ENCODE data around the gene DPF3.

DPF3 gene

DNA sequence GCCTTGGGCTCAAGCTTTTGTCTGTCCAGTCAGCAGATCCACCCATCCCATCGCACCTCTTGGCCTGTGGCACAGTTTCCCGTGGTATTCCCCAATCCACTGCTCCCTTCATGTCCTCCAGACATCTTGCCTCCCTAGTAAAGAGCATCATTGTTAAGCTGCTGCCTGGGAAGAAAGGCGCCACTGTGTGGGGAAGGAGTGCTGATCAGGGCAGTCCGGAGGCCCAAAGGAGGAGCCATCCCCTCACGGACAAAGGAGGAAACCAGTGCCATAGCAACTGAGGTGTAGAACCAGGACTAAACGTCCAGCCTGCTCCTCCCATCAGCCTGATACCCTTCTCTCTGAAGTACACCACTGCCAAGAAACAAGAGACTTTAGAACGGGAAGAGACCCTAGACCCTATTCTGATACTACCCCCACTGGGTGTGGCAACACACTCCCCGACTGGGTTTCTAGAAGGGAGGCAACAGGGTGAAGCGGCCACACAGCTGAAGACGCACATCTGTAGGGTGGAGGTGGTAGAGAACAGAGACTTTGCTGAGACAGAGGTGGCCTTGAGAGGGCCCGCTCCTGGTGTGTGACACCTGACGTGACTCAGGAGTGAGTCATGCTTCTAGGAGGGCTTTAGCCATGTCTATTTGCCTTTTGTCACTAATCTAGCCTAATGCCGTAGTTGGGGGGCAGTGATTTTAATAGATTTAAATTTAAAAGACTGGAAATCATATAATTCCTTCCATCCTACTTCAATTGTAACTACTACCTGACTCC, 185.0 kb downstream of the DPF3 start:
- no peak for DNase-seq

DNA sequence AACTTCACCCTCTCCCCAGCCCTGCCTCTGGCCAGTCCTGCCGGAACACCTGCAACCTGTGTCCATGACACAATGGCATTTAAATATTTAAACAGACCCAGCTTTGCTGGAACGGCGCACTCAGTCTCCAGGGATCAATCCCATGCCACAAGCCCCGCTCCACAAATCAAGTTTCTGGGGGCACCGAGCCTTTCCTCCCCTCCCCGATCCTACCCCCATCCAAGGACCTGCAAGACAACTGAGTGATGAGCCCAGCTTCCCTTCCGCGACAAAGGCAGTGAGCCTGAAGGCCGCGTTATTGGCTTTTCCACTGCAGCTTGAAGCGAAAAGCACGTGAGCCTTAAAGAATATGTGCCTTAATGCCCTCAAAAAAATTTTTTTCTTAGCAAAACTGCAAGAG, 185.7 kb downstream of the DPF3 start:
- DNase-seq = no peak

DNA sequence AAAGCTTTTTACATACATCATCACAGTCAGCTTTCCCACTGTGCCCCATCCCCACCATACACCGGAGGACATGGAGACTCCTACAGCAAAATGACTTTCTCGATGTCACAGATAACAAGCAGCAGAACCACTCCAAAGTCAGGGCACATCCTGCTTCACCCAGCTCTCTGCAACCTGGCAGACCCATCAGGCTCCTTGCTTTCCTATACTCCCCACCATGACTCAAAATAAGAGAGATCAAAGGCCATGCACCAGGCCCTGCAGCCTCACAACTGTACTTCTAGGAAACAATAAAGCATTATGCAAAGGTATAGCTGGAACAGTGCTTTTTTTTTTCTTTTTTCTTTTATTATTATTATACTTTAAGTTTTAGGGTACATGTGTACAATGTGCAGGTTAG, 187.4 kb downstream of the DPF3 start:
- no peak for DNase-seq

DNA sequence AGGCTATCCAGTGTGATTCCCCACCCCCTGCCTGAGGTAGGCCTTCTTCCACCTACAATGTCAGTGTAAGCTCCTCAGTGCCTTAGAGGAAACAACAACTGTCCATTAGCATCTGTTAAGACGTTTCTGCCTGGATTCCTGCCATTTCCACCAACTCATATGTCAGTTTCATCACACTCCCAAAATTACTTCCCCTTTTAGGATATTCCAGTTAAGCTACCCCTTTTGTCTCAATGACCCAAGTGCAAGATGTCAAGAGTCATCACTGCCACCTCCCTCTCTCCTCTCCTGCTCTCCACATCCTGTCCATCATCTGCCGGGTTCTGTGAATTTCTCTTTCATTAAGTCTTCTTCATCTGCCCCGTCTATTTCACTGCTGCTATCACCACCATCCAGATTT, 189.4 kb downstream of the DPF3 start:
- DNase-seq = no peak

DNA sequence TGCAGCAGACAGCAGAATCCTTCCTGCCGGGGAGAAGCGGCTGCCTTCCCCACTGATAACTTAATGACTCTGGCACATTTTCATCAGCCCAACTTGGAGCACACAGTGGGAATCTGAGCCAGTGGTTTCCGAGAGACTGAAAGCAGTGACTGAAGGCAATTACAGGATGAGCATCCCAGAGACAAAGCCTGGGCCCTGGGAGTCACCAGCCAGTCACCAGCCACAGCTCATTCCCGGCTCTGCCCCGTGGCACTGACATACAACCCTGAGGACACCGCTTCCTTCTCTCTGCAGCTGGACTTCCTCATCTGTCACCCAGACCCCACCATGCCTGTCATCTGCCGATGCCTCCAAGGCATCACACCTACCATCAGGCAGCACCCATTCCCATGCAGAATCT, 192.3 kb downstream of the DPF3 start:
- DNase-seq = no peak

DNA sequence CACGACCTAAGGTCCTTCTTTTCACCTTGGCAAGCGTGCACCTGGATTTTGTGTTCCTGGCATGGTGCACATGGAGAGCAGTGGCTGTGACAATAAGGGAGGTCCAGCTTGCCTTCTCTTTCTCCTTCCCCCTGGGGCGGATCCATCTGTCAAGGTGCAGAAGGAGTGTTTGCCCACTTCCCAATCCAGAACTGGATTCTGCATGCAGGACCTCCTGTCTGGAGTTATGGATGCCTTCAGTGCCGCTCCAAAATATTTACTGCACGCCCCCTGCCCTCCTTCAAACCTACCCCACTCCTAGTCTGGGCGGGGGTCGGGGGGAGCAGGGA, 192.7 kb downstream of the DPF3 start:
- no peak for DNase-seq

DNA sequence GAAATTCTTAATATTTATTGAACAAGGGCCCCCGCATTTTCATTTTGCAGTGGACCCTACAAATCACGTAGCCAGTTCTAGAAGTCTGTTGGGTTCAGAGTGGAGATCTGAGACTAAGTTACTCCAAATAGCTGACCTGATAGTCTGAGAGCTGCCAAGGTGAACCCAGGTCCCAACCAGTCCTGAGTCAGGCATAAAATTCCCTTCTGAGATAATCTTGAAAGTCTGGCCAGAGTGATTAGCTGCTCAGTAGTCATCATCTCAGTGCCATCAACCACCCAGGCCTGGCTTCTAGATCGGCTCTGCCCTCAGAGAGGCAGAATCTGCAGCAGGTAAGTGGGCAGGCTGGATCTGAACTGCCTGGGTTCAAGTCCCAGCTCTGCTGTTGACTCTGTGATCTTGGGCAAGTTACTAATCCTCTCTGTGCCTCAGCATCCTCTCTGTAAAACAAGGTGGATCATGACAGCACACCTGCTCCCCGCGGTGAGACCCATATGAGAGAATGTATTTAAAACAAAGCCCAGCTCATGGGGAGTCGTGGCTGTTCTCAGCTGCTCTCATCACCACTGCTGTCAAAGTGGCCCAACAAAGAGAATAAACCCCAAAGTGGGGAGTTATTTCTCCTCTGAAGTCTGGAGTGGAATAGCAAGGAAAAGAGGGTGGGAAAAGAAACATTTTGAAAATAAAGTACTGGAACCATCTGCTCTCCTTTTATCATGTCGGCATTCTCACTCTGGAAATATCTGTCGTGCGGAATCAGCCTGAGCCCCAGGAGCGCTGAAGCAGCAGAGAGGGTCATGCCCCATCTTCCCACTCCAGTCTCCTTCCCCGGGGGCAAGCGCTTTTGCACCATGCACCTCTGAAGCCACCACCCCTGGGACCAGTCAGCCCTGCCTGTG, 193.3 kb downstream of the DPF3 start:
- no peak for DNase-seq

DNA sequence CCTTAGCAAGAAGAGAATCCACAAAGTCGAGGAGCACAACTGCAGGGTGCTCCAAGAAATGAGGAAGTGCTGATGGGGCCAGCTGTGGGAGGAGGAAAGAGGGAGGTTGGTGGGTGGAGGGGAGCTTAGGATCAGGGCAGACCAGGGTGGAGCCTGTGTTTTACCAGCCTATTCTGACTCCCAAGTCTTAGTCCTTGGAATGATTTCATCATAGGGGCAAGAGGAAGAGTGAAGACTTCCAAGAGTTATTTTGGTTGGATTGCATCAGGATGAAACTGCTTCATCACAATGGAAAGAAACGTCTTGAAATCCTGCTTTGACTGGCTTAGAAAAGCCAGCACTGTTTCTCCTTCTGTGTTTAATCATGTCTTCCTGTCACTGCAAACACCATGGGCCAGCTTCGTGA, 194.0 kb downstream of the DPF3 start:
- no peak for DNase-seq

DNA sequence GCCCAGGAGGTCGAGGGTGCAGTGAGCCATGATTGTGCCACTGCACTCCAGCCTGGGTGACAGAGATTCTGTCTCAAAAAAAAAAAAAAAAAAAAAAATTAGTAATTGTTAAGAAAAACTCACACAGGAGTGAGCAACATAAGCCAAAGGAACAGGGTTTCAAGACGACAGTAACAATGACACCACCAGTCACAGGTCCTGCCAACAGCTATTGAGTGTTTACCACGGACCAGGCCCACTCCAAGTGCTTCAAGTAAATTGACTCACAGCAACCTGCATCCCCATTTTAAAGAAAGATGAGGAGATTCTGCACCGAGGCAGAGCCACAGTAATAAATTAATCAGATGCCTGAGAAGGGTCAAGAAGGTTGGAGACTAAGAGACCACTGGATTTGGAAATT, 194.5 kb downstream of the DPF3 start:
- DNase-seq = no peak

DNA sequence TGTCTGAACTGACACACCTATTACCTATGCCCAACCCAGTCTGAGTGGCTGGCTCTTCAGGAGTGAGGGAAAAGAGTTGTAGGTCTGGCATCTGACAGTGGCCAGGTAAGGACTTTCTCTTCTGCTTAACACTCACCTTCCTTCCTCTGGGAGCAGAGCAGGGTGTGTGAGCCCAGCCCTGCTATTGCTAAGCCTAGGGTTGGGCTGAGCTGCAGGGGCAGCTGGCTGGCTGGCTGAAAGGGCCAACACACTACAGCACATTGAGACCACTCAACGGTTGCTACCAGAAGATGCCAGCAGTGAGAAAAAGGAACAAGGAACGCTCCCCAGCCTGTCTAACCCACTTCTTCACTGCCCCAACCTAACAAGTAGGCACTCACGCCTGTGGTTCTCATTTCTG, 201.2 kb downstream of the DPF3 start:
- DNase-seq = peak; percentile 44

DNA sequence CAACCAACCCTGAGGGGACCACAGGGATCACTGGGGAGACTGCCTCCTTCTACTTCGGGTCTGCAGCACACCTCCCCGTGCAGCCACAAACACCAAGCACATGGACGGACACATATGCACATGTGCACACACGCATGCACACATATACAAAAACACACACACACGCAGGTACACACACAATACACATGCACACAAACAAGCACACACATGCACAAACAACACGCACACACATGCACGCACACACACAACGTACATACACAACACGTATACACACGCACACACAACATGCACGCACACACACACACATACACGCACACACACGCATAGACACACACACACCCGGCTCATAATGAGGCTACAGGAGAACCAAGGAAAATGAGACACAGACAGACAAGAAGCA, 203.6 kb downstream of the DPF3 start:
- DNase-seq = no peak

DNA sequence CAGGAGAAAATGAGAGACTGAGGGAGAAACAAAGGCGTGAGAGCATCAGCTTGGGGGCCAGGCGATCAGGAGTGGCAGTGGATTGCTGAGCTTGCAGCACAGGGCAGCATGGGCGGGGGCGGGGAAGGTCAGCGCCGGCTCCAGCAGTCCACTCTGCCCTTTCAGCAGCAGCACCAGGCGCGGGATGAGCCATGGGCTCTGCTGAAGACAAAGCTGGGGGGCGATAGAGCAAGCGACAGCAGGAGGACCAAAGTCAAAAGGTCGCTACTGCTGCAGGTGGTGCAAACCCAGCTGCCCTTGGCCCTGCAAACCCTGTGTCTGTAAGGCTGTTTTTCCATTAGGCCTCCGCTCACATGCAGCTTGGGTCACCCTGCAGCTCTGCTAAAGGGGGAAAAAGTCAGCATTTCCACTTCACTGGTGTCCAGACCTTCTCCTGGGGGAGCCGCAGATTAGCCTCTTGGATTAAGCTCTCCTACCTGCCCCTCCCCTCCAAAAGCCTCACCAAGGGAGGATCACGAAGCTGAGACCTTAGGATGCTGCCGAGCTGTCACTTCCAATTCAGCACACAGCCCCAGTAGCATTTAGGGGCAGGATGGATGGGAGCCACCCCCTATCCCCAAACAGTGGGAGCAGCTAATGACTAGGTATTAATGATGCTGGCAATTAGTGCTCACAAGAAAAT, 204.8 kb downstream of the DPF3 start:
- DNase-seq = no peak

DNA sequence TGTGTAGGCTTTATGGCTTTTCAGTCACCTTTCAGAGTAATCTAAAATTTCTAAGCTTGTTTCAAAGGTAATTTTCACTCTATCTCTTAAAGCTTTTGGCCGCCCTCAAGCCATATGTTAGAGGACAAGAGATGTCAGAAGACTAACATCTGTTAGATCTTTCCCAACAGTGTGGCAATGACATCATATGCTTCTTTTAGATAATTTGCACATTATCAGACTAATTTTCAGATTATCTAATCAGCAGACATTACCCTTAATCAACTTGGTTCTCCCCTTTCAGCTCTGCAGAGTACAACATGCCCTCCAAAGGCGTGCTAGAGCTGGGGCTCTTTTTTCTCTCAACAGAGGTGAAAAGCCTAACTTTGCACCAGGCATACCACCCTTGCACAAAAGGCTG, 207.1 kb downstream of the DPF3 start:
- DNase-seq = no peak

DNA sequence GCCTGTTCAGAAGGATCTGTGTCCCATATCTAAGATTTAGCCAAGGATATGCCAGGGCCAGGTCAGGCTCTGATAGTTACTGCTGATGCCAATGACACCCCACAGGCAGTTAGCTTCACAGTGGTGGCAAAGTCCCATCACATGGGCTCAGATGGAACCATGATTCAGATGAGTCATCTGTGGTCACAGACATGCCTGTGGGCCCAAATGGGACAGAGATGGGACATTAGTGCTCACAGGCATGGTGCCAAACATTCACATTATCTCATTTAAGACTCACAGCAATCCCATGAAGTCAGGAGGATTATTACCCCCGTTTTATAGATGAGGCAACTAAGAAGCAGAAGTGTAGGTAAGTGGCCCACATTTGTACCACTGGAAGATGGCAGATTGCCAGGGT, 207.8 kb downstream of the DPF3 start:
- no peak for DNase-seq

DNA sequence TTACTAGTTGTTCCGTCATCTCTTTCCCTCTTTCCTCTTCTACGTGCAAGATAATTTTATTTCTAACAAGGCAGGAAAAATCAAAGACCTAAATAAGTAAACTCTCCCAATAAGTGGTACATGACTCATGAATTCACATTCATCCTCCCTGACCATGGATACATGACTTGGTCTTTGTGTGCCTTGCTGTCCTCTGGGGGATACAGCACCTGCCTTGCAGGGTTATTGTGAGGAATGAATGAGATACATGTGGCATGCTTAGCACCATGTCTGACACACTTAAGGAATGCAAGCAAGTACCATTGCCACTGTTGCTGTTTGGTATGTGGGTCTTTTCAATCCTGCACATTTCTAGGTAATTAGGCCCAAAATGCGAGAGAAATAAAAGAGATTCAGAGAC, 208.4 kb downstream of the DPF3 start:
- DNase-seq = no peak

DNA sequence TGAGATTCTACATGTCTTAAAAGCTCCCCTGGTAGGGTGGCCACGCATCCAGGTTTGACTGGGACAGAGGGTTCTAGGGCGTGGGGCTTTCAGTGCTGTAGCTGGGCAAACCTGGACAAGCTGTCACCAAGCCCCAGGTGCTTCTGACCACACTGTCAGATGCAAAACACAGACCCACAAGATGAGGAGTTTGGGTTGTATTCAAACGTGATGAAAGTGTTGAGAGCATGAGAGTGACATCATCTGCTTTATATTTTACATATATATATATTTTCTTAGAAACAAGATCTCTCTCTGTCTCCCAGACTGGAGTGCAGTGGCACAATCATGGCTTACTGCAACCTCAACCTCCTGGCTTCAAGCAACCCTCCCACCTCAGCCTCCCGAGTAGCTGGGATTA, 210.1 kb downstream of the DPF3 start:
- no peak for DNase-seq

DNA sequence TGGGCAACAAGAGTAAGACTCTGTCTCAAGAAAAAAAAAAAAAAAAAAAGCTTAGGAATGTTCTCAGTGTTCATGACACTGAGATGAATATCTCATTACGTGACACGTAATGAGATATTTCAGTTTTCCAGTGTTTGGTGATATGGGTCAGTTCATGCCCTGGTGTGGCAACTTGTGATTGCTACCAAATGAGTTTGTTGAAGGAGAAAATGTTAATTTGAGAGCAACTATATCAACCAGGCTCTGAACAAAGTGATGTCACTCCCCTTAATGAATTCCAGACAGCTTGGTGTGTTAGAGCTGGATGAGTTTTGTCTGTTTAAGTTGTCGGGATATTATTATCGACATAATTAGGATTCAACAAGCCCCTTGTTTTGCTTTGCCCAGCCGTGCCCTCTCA, 211.7 kb downstream of the DPF3 start:
- DNase-seq = no peak

DNA sequence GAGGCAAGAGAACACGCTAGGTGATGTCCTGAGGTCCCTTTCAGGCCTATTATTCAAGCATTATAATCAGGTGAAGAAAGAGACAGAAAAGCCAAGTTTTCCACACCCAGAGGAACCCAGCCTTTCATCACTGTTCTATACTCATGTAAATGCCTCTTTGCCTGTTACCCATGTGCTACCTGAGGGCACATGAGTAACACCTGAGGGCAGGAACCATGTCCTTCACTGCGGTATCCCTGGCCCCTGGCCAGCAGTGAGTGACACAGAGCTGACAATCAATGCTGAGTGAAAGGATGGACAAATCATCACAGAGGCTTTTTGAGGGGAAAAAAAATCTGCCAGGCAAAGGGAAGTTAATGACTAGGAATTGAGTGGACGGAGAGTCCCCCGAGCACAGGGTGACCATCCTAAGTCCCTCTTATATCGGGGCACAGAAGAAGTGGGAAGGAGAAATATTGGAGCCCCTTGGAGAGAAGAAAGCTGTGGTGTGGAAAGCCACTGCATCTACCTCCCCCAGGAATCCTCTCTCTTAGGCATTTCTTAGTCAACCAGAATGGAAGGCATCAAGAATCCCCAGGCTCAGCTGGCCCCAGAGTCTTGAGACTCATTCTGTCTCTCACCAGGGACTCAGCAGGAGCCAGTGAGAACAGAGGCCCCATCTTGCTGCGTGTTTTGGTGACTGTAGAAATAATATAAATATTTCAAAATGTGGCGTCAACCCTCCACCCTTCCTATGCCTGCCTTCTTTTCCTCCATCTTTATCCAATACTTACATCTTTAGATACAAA, 212.9 kb downstream of the DPF3 start:
- no peak for DNase-seq

DNA sequence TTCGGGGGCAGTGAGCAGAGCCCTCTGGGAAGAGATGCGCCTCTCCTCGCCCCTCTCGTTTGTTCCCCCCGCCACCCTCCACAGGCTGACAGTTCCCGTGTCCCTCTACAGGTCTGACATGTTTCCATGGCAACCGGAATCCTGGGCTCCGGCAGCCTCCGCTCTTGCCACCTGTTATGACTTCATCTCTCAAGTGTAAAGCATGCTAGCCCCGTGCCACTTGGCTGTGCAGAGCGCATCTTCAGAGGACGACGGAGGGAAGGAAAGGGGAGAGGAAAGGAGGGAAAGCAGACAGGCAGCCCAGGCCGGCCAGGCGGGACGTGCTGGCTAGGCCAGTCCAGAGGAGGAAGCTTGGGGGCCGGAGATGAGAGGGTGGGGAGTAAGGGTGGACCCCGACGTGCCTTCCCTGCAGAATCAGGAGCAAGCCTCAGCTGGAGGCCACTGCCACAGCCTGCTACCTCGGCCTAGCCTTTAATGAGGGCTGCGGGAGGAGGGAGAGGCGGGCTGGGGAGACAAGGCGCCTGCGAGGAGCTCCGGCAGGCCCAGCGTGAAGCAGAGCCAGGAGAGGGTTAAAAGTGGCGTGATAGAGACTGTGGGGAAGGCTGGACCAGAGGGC, 214.3 kb downstream of the DPF3 start:
- peak; percentile 58 for DNase-seq

DNA sequence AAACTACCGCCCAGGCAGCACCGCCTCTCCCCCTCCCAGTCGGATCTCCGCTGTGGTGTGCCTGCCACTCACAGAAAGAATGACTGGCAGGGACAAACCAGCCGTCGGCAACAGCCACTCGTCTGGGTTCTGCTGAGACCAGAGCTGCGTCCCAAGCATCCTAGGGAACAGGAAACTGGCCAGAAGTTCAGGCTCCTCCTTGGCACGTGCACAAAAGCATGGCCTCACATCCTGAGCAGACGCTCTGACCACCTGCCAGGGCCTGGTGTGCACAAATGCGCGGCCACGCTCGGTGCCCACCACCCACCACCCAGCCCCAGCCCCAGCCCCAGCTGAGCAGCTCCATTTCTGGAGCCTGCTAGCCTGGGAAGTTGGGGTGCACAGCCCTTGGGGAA, 214.8 kb downstream of the DPF3 start:
- DNase-seq = peak; percentile 57

DNA sequence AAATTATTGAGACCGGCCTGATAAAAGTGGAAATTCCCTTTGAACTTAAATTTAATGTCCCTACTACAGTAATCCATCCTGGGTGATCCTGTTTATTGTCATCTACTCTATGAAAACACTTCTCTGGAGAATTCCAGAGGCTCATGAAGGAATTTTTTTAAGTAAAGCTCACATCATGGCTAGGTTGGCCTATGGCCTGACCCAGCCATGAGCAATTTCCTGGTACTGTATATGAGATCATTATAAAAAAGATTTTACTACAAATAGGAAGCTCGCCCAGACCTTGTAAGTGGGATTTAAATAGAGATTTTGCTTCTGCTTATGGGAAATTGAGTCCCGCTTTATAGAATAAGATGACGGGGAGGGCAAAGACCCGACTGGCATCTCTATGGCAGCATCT, 215.5 kb downstream of the DPF3 start:
- no peak for DNase-seq

DNA sequence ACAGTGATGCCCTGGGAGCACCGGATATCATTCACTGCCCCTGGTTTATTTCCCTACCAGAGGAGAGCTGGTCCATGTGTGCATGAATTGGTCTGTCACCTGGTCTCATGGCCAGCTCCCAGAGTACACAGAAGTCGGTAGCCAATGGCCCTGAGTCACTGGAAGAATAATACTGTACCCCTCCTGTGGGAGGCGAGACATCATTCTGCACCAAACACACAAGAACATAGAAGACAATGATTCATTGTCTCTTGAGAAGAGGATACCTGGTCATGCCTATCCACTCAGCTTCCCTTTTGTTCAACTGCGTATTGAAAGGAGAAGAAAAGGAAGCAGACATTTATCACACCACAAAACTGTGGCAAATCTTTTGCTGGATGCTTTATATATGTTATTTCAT, 216.2 kb downstream of the DPF3 start:
- DNase-seq = no peak

DNA sequence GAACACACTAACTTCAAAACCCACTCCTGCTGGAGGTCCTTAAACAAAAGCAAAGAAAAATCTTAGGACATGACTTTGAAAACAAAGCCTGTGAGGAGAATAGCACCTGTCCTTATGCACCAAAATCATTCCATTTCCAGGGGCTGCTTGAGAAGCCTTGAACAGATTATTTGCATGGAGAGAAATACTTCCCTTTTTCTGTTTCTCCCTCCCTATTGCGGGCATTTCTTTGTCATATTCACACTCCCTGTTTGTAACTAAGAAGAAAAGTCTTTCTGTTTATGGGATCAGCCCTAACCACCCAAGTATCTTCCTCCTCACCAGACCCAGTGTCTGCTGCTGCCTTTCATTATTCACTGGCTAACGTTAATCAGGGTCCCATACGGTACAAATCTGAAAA, 218.8 kb downstream of the DPF3 start:
- no peak for DNase-seq

Measured in right forelimb (tissue), 1 donor.